Smooth muscle cell (in vitro differentiated cells): Measurements from ENCODE around the gene ZNF775. TPM values are rescaled to one million over a fixed set of nuclear protein-coding genes. Genes with fewer than 3 reads are reported as not detected.
A peak's percentile ranks its signal among the peaks of the same experiment; 100 is the strongest.

Source experiments
- DNase-seq: peaks from one replicate; lab custom pipeline; 2025; ENCODE audit not compliant: unreplicated experiment; lab: John Stamatoyannopoulos, UW
- H2AFZ ChIP-seq: fragments of 200-600 bp; sonication (generic); 2 replicates; pipeline ENCODE4 v1.6.0; 2016; ENCODE audit warnings: antibody characterized with exemption, low read depth, mild to moderate bottlenecking
- H3F3A ChIP-seq: fragments of 200-600 bp; sonication (generic); 2 replicates; pipeline ENCODE4 v1.6.0; 2017; ENCODE audit warnings: antibody characterized with exemption, low read depth
- H3K27ac ChIP-seq: fragments of 200-600 bp; sonication (generic); 2 replicates; pipeline ENCODE4 v1.5.1; 2016; ENCODE audit warnings: low read depth, mild to moderate bottlenecking
- H3K27me3 ChIP-seq: fragments of 200-600 bp; sonication (generic); 2 replicates; pipeline ENCODE4 v1.6.1; 2016; ENCODE audit warnings: low read depth, mild to moderate bottlenecking
- H3K36me3 ChIP-seq: fragments of 200-600 bp; sonication (generic); 2 replicates; pipeline ENCODE4 v1.5.1; 2016; ENCODE audit warnings: low read depth
- H3K4me1 ChIP-seq: fragments of 200-600 bp; sonication (generic); 2 replicates; pipeline ENCODE4 v1.5.1; 2016; ENCODE audit warnings: low read depth
- H3K4me2 ChIP-seq: fragments of 200-600 bp; sonication (generic); 2 replicates; pipeline ENCODE4 v1.6.0; 2016; ENCODE audit warnings: mild to moderate bottlenecking
- H3K4me3 ChIP-seq: fragments of 200-600 bp; sonication (generic); 2 replicates; pipeline ENCODE4 v1.5.1; 2016; ENCODE audit warnings: mild to moderate bottlenecking
- H3K79me2 ChIP-seq: fragments of 200-600 bp; sonication (generic); 2 replicates; pipeline ENCODE4 v1.6.0; 2016; ENCODE audit warnings: low read depth, mild to moderate bottlenecking
- H3K9ac ChIP-seq: fragments of 200-600 bp; sonication (generic); 2 replicates; pipeline ENCODE4 v1.6.0; 2016; ENCODE audit warnings: low read depth
- H3K9me3 ChIP-seq: fragments of 200-600 bp; sonication (generic); replicated peaks from 2 replicates; pipeline ENCODE4 v1.5.1; 2016; ENCODE audit warnings: low read depth
- H4K20me1 ChIP-seq: fragments of 200-600 bp; sonication (generic); 2 replicates; pipeline ENCODE4 v1.6.0; 2016; ENCODE audit warnings: low read depth
- WGBS: methylation state at CpG from one replicate; pipeline ENCODE4 v1.1.7; 2016; ENCODE audit warnings: low lambda C conversion rate; 5-methylcytosine and 5-hydroxymethylcytosine counted together
- polyA plus RNA-seq: library from polyadenylated mRNA; unstranded; fragments of >200 nt; fragmentation: Nextera tagmentation; extraction: Ambion mirVana; gene quantifications from 2 replicates; pipeline ENCODE4 v1.2.1, GENCODE V29; 2016
- total RNA-seq: library from RNA; depleted of rRNA; stranded (reverse); fragments of >200 nt; gene quantifications from 2 replicates; pipeline ENCODE4 v1.2.3, GENCODE V29; 2014
- TF ChIP-seq, protein P1 (sequence below): fragments of 200-600 bp; sonication (generic); IDR thresholded peaks from 2 replicates; pipeline ENCODE4 v1.5.1; 2017; ENCODE audit warnings: borderline replicate concordance, mild to moderate bottlenecking, antibody characterized with exemption; ENCODE audit not compliant: insufficient read depth, poor library complexity, severe bottlenecking

The ZNF775 gene
- total and polyA plus RNA-seq, 2 experiments from 2014 or later = 5.9 to 23.8 TPM

DNA sequence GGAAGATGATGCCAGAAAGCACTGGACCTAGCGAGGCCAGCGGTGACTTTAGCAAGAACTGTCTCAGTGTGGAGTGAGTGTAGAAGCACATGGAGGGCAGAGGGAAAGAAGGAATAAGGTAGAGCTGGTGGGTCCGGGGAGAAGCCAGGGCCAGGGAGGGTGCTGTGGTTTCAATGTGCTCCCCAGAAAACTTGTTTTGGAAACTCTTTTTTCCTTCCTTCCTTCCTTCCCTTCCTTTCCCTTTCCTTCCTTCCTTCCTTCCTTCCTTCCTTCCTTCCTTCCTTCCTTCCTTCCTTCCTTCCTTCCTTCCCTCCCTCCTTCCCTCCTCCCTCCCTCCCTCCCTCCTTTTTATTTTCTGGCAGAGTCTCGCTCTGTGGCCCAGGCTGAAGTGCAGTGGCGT is 32.2 kb upstream of the ZNF775 start:
- Histone ChIP-seq H3F3A (no peaks in the 10 kb centered on the region), H3K27ac (no peak overlapping the region), H3K4me1 (no peaks in the 10 kb centered on the region), H4K20me1 (no peaks in the 10 kb centered on the region), H3K4me2 (no peak overlapping the region), H3K4me3 (no peak overlapping the region), H3K9ac (no peak overlapping the region), H2AFZ (no peak overlapping the region), H3K79me2 (no peaks in the 10 kb centered on the region), H3K36me3 (no peaks in the 10 kb centered on the region), H3K27me3 (peaks cover 11% of the 10 kb centered on the region), H3K9me3 (no peaks in the 10 kb centered on the region)
- TF ChIP-seq, protein P1, sequence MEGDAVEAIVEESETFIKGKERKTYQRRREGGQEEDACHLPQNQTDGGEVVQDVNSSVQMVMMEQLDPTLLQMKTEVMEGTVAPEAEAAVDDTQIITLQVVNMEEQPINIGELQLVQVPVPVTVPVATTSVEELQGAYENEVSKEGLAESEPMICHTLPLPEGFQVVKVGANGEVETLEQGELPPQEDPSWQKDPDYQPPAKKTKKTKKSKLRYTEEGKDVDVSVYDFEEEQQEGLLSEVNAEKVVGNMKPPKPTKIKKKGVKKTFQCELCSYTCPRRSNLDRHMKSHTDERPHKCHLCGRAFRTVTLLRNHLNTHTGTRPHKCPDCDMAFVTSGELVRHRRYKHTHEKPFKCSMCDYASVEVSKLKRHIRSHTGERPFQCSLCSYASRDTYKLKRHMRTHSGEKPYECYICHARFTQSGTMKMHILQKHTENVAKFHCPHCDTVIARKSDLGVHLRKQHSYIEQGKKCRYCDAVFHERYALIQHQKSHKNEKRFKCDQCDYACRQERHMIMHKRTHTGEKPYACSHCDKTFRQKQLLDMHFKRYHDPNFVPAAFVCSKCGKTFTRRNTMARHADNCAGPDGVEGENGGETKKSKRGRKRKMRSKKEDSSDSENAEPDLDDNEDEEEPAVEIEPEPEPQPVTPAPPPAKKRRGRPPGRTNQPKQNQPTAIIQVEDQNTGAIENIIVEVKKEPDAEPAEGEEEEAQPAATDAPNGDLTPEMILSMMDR = no peak
- no peak for DNase-seq
- 85% methylated on average over 4 of the region's 5 CpGs for WGBS

DNA sequence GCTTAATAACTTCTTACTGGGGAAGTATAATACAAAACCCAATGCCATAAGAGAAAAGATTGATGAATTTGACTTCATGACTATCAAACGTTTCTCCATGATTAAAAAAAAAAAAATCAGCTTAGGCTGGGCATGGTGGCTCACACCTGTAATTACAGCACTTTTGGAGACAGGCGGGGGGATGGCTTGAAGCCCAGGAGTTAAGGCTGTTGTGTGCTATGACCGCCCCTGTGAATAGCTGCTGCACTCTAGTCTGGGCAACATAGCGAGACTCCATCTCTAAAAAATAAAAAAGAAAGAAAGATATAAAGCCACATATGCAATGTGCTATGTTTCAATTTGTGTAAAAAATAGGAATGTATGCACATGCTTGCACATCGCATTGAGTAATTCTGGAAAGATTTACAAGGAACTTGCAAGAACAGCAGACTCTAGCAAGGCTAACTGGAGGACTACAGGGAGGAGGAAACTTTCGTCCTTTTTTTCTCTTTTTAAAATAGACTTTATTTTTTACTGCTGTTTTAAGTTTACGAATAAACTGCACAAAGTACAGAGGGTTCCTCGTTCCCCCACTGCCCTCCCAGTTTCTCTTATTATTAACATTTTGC is 27.4 kb upstream of the ZNF775 start:
- no peaks in the 10 kb centered on the region for H3K27me3 ChIP-seq
- H3K27ac ChIP-seq = no peak overlapping the region
- TF ChIP-seq, protein P1 = no peak
- no peaks in the 10 kb centered on the region for H3K36me3 ChIP-seq
- H3K4me2 ChIP-seq = no peak overlapping the region
- peaks cover 2% of the 10 kb centered on the region for H3K4me1 ChIP-seq
- no peaks in the 10 kb centered on the region for H3K79me2 ChIP-seq
- no peaks in the 10 kb centered on the region for H4K20me1 ChIP-seq
- no peak overlapping the region for H2AFZ ChIP-seq
- H3K9ac ChIP-seq = no peak overlapping the region
- WGBS = 72% methylated on average over 8 of the region's 8 CpGs
- no peak for DNase-seq
- H3K9me3 ChIP-seq = no peaks in the 10 kb centered on the region
- no peak overlapping the region for H3K4me3 ChIP-seq
- no peaks in the 10 kb centered on the region for H3F3A ChIP-seq

DNA sequence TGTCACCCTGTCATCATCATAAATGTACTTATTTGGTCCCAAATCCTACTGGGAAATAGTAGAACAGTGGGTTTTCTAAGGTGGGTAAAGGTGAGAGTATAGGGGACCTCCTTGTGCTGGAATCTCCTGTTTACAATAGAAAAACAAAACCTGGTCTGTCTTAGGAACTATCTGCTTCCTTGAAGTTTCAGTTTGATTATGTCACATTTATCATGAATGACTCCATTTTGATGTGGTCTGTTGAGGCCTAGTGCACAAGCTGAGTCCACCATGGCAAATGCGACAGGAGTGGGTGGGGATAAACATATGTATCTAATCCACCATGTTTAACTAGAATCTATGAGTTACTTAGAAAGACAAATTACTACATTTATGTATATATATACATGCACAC is 23.5 kb upstream of the ZNF775 start:
- Histone ChIP-seq H4K20me1 (no peaks in the 10 kb centered on the region), H3K4me2 (no peak overlapping the region), H3K36me3 (no peaks in the 10 kb centered on the region), H3K27ac (no peak overlapping the region), H3K9me3 (no peaks in the 10 kb centered on the region), H2AFZ (no peak overlapping the region), H3K4me1 (peaks cover 4% of the 10 kb centered on the region), H3K27me3 (no peaks in the 10 kb centered on the region), H3K9ac (no peak overlapping the region), H3F3A (no peaks in the 10 kb centered on the region), H3K4me3 (no peak overlapping the region), H3K79me2 (no peaks in the 10 kb centered on the region)
- TF ChIP-seq, protein P1 = no peak
- WGBS = 93% methylated on average over 1 of the region's 1 CpG
- DNase-seq = no peak

DNA sequence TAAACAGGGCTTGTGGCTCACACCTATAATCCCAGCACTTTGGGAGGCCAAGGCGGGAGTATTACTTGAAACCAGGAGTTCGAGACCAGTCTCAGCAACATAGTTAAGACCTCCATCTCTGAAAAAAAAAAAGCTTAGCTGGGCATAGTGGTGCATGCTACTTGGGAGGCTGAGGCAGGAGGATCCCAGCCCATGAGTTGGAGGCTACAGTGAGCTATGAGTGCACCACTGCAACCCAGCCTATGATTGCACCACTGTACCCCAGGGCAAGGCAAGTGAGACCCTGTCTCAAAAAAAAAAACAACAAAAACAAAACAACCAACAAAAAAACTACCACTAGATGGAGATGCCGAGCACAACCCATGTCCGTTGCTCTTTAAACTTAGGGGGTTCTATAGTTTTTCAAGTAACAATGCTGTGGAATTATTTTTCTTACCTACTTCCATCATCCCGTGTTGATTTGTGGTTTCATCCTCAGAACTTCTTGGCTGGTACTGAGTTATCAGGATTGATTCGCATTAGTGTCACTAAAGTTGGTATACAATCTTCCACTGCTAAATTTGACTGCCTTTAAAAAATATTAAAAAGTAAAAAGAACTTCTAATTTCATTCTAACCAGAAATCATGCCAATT is 22.7 kb upstream of the ZNF775 start:
- no peak overlapping the region for H3K4me3 ChIP-seq
- H3K4me1 ChIP-seq = peaks cover 4% of the 10 kb centered on the region
- H3K79me2 ChIP-seq = no peaks in the 10 kb centered on the region
- H4K20me1 ChIP-seq = no peaks in the 10 kb centered on the region
- 26% methylated on average over 6 of the region's 6 CpGs for WGBS
- H3K9ac ChIP-seq = no peak overlapping the region
- H3K4me2 ChIP-seq = peak overlapping the region; percentile 25
- no peak for DNase-seq
- H3K27ac ChIP-seq = no peak overlapping the region
- H3F3A ChIP-seq = no peaks in the 10 kb centered on the region
- H3K36me3 ChIP-seq = no peaks in the 10 kb centered on the region
- peak overlapping the region; percentile 28 for H2AFZ ChIP-seq
- no peaks in the 10 kb centered on the region for H3K9me3 ChIP-seq
- no peaks in the 10 kb centered on the region for H3K27me3 ChIP-seq
- TF ChIP-seq, protein P1 = peak; percentile 62
